K562 (cell line): Measurements from ENCODE around the gene RNF19B. TPM values are rescaled to one million over a fixed set of nuclear protein-coding genes. Genes with fewer than 3 reads are reported as not detected.

Experiments used
- C11orf30 ChIP-seq: fragments of 450-650 bp; IDR thresholded peaks from 2 replicates; pipeline ENCODE4 v1.6.1; 2016; ENCODE audit warnings: low read depth, mild to moderate bottlenecking
- CHD2 ChIP-seq: IDR thresholded peaks from 2 replicates; pipeline ENCODE4 v1.6.1; 2011; ENCODE audit warnings: low read depth, low read length
- CREB1 ChIP-seq, 2 experiments: sonication (generic) in 1 of 2; formaldehyde crosslinking in 1 of 2; IDR thresholded peaks; 2 replicates each; pipeline versions ENCODE4 v1.6.1 to v1.8.0; 2012 to 2022; ENCODE audit warnings: inconsistent platforms in 1 of 2, mild to moderate bottlenecking in 1 of 2, missing genetic modification reagents in 1 of 2, moderate library complexity in 1 of 2
- FOXA1 ChIP-seq: fragments of 450-650 bp; IDR thresholded peaks from 2 replicates; pipeline ENCODE4 v1.6.1; 2016; ENCODE audit warnings: mild to moderate bottlenecking, borderline replicate concordance
- ILK ChIP-seq: fragments of 450-650 bp; IDR thresholded peaks from 2 replicates; pipeline ENCODE4 v1.6.1; 2016; ENCODE audit warnings: missing genetic modification characterization, low read depth, mild to moderate bottlenecking, missing compliant biosample characterization, moderate library complexity, borderline replicate concordance
- JUN ChIP-seq, 2 experiments: sonication (generic) in 1 of 2; formaldehyde crosslinking in 1 of 2; IDR thresholded peaks; 2 replicates each; pipeline versions ENCODE4 v1.6.1 to v1.8.0; 2012 to 2022; ENCODE audit warnings: borderline replicate concordance in 2 of 2, mild to moderate bottlenecking in 2 of 2, improper control_type of control experiment in 1 of 2, low read depth in 1 of 2, low read length in 1 of 2, missing genetic modification reagents in 1 of 2
- KLF16 ChIP-seq: IDR thresholded peaks from 2 replicates; pipeline ENCODE4 v1.6.1; 2016; ENCODE audit warnings: antibody characterized with exemption
- L3MBTL2 ChIP-seq: fragments of 450-650 bp; IDR thresholded peaks from 2 replicates; pipeline ENCODE4 v1.6.1; 2016; ENCODE audit warnings: mild to moderate bottlenecking, moderate library complexity
- MTA2 ChIP-seq: fragments of 450-650 bp; IDR thresholded peaks from 2 replicates; pipeline ENCODE4 v1.6.1; 2016; ENCODE audit warnings: low read depth
- SAFB2 ChIP-seq: fragments of 200-400 bp; formaldehyde crosslinking; IDR thresholded peaks from 2 replicates; pipeline ENCODE4 v1.6.1; 2018; ENCODE audit warnings: borderline replicate concordance, low read length, low read depth, moderate library complexity; ENCODE audit not compliant: severe bottlenecking
- TCF7L2 ChIP-seq: fragments of 150-350 bp; IDR thresholded peaks from 2 replicates; pipeline ENCODE4 v1.6.1; 2016; ENCODE audit warnings: low read depth, mild to moderate bottlenecking, low read length, moderate library complexity
- TRIM28 ChIP-seq: fragments of 450-650 bp; IDR thresholded peaks from 2 replicates; pipeline ENCODE4 v1.6.1; 2017
- ZNF134 ChIP-seq: fragments of 250-450 bp; sonication (Bioruptor Pico); conservative IDR thresholded peaks from 2 replicates; pipeline ENCODE4 v1.4.0; 2020
- ZNF583 ChIP-seq: fragments of 250-450 bp; sonication (Bioruptor Pico); IDR thresholded peaks from 2 replicates; pipeline ENCODE4 v1.4.0; 2020
- polyA plus RNA-seq, 8 experiments: library from polyadenylated mRNA; depleted of rRNA in 4 of 8; stranded (reverse) in 5 of 8; unstranded in 3 of 8; fragments of >200 nt; fragmentation: Nextera tagmentation in 2 of 8; fragmentation: Illumina TruSeq in 1 of 8; extraction: Ambion mirVana in 2 of 8; extraction: Trizol in 1 of 8; gene quantifications; 2 replicates each; pipeline versions ENCODE4 v1.2.1 to v1.2.3, GENCODE V29; 2011 to 2014; ENCODE audit warnings: inconsistent platforms in 1 of 8, missing spikeins in 1 of 8
- total RNA-seq, 7 experiments: library from RNA; depleted of rRNA in 6 of 7; stranded (reverse); fragments of >200 nt in 6 of 7; fragmentation: Illumina TruSeq in 2 of 7; extraction: Trizol in 2 of 7; gene quantifications; 2 replicates each; pipeline versions ENCODE4 v1.2.1 to v1.2.3, GENCODE V29; 2011 to 2021; ENCODE audit warnings: low replicate concordance in 1 of 7
- TF ChIP-seq, protein P1 (sequence below), 3 experiments: IDR thresholded peaks in 2 of 3; conservative IDR thresholded peaks in 1 of 3; 2 replicates each; pipeline ENCODE4 v1.5.1; 2011 to 2012; ENCODE audit warnings: low read length in 3 of 3, mild to moderate bottlenecking in 3 of 3, control low read depth in 2 of 3, improper control_type of control experiment in 1 of 3, inconsistent platforms in 1 of 3, low read depth in 1 of 3, mixed read lengths in 1 of 3, moderate library complexity in 1 of 3; ENCODE audit not compliant: insufficient read depth in 2 of 3
- TF ChIP-seq, protein P2 (sequence below), 2 experiments: fragments of 450-650 bp; IDR thresholded peaks; 2 replicates each; pipeline ENCODE4 v1.6.1; 2018; ENCODE audit warnings: mild to moderate bottlenecking in 2 of 2, low read depth in 1 of 2; ENCODE audit not compliant: partially characterized antibody in 2 of 2
- TF ChIP-seq, protein P3 (sequence below): fragments of 250-450 bp; sonication (Bioruptor Pico); IDR thresholded peaks from 2 replicates; pipeline ENCODE4 v1.9.0; 2021; ENCODE audit warnings: mild to moderate bottlenecking

RNF19B gene
- total and polyA plus RNA-seq, 9 of the 15 experiments (the other 6 are each of a cell fraction or from before 2014, with no cell fraction given) = 2.6 to 14.9 (median 10.1) TPM

DNA sequence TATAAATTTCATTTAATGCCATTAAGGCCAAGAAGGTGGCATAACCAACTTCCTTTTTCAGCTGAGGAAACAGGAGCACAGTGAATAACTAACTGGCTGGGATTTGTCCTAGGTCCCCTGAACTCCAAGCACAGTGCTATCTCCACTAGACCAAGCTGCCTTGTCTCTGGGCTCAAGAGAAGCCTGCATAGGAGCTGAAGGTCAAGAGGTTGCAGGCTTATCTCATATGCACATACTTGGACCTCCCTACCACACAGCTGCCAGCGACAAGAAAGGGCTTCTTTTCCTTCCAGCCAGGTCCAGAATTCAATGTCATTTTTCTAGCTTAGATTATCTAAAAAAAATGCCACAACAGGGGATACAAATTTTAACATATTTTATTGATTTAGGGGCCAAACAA lies 45.0 kb upstream of the RNF19B start (continued):
- TF ChIP-seq, protein P1, sequence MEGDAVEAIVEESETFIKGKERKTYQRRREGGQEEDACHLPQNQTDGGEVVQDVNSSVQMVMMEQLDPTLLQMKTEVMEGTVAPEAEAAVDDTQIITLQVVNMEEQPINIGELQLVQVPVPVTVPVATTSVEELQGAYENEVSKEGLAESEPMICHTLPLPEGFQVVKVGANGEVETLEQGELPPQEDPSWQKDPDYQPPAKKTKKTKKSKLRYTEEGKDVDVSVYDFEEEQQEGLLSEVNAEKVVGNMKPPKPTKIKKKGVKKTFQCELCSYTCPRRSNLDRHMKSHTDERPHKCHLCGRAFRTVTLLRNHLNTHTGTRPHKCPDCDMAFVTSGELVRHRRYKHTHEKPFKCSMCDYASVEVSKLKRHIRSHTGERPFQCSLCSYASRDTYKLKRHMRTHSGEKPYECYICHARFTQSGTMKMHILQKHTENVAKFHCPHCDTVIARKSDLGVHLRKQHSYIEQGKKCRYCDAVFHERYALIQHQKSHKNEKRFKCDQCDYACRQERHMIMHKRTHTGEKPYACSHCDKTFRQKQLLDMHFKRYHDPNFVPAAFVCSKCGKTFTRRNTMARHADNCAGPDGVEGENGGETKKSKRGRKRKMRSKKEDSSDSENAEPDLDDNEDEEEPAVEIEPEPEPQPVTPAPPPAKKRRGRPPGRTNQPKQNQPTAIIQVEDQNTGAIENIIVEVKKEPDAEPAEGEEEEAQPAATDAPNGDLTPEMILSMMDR (IDR thresholded peaks at IDR 0.05 in 2 of 3, conservative IDR thresholded peaks at IDR 0.05 in 1 of 3; ENCODE audit: insufficient read depth in 2 of 3, low read depth in 1 of 3, low read length in 3 of 3) = 0 out of 6 replicates have a peak, but pooled peaks of 1 of the 3 experiments have one; percentile 5
- TF ChIP-seq ZNF583 (0 out of 2 replicates have a peak, but pooled peaks have one; percentile 45), FOXA1 (no peak), TCF7L2 (no peak), MTA2 (peak; percentile 92), TRIM28 (peak; percentile 51; the same call in 1 of the 2 replicates), CHD2 (no peak), JUN (IDR thresholded peaks at IDR 0.05; ENCODE audit: borderline replicate concordance, low read depth, low read length) (0 out of 2 replicates have a peak, but pooled peaks have one; percentile 9), JUN (CRISPR knock-in tag; IDR thresholded peaks at IDR 0.05; ENCODE audit: borderline replicate concordance) (no peak), L3MBTL2 (peak; percentile 35; the same call in 1 of the 2 replicates), ZNF134 (no peak), CREB1 (IDR thresholded peaks at IDR 0.05) (peak; percentile 57), CREB1 (CRISPR knock-in tag; IDR thresholded peaks at IDR 0.05) (no peak), C11orf30 (no peak), SAFB2 (no peak), ILK (tag) (no peak), KLF16 (peak; percentile 92)
- TF ChIP-seq, protein P2, sequence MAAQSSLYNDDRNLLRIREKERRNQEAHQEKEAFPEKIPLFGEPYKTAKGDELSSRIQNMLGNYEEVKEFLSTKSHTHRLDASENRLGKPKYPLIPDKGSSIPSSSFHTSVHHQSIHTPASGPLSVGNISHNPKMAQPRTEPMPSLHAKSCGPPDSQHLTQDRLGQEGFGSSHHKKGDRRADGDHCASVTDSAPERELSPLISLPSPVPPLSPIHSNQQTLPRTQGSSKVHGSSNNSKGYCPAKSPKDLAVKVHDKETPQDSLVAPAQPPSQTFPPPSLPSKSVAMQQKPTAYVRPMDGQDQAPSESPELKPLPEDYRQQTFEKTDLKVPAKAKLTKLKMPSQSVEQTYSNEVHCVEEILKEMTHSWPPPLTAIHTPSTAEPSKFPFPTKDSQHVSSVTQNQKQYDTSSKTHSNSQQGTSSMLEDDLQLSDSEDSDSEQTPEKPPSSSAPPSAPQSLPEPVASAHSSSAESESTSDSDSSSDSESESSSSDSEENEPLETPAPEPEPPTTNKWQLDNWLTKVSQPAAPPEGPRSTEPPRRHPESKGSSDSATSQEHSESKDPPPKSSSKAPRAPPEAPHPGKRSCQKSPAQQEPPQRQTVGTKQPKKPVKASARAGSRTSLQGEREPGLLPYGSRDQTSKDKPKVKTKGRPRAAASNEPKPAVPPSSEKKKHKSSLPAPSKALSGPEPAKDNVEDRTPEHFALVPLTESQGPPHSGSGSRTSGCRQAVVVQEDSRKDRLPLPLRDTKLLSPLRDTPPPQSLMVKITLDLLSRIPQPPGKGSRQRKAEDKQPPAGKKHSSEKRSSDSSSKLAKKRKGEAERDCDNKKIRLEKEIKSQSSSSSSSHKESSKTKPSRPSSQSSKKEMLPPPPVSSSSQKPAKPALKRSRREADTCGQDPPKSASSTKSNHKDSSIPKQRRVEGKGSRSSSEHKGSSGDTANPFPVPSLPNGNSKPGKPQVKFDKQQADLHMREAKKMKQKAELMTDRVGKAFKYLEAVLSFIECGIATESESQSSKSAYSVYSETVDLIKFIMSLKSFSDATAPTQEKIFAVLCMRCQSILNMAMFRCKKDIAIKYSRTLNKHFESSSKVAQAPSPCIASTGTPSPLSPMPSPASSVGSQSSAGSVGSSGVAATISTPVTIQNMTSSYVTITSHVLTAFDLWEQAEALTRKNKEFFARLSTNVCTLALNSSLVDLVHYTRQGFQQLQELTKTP (IDR thresholded peaks at IDR 0.05; ENCODE audit: low read depth in 1 of 2, partially characterized antibody in 2 of 2) = peak in 1 of 2 experiments; percentile 24
- TF ChIP-seq, protein P3, sequence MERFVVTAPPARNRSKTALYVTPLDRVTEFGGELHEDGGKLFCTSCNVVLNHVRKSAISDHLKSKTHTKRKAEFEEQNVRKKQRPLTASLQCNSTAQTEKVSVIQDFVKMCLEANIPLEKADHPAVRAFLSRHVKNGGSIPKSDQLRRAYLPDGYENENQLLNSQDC (CRISPR knock-in tag) = no peak
